ENCODE data around the gene EFHD1. TPM values are rescaled to one million over a fixed set of nuclear protein-coding genes. Genes with fewer than 3 reads are reported as not detected.
"Not testable (repeated sequence)": the region's sequence is repeated elsewhere in the genome, so short reads cannot be mapped to it uniquely, and the experiment has no call there.

EFHD1 gene
- total RNA-seq, 1 experiment from 2014 or later = 73.5 TPM

GRCh38 chr2:232683368-232683767, 50.0 kb downstream of the EFHD1 start:
- Histone ChIP-seq H3K4me3 (ENCODE audit: low read depth in 2 of 2, low read length in 2 of 2) (no peak overlapping the region), H3K36me3 (ENCODE audit: control insufficient read depth, insufficient read depth, low read length) (no peaks in the 10 kb centered on the region), H3K27me3 (ENCODE audit: control insufficient read depth, insufficient read depth, low read length) (no peaks in the 10 kb centered on the region), H3K9me3 (ENCODE audit: control insufficient read depth, insufficient read depth, low read depth, low read length) (no peaks in the 10 kb centered on the region), H3K27ac (ENCODE audit: low read length) (no peak overlapping the region), H3K4me1 (ENCODE audit: control insufficient read depth, insufficient read depth, low read length) (no peaks in the 10 kb centered on the region)
- intact Hi-C loops (cut with micrococcal nuclease; ENCODE audit: unreplicated experiment) (no loop called here), in situ Hi-C loops (cut with HindIII; ENCODE audit: low pct_unique_long_range_greater_than_20kb, low sequenced_read_pairs) (no loop called here)
- POLR2A ChIA-PET = interaction anchor here (0.6 kb wide), 1 partner anchor 32 kb away, joined by 3 read pairs; no protein-coding TSS in a partner anchor
- no peak for DNase-seq (ENCODE audit: low read depth, low spot score)
- CTCF ChIA-PET = interaction anchor here (1.2 kb wide), 1 partner anchor 72 kb away, joined by 4 read pairs; no protein-coding TSS in a partner anchor
- no TSS peak for BruUV-seq (replicated peaks)
- TF ChIP-seq SIN3A (IDR thresholded peaks at IDR 0.05; ENCODE audit: borderline replicate concordance, insufficient read depth, low read depth, low read length) = no peak
- no peak for TF ChIP-seq CTCF (IDR thresholded peaks at IDR 0.05)
- TF ChIP-seq REST (IDR thresholded peaks at IDR 0.05; ENCODE audit: insufficient read depth in 1 of 2, low read depth in 2 of 2, low read length in 1 of 2) = no peak
- no peak for TF ChIP-seq POLR2AphosphoS5 (IDR thresholded peaks at IDR 0.05; ENCODE audit: low read depth, low read length)
- TF ChIP-seq TCF7L2 (IDR thresholded peaks at IDR 0.05; ENCODE audit: low read depth, low read length) = no peak
- ATAC-seq = no peak

- BruUV-seq (replicated peaks); ATAC-seq; H3K36me3 ChIP-seq (ENCODE audit: control insufficient read depth, insufficient read depth, low read length); H3K4me3 ChIP-seq (ENCODE audit: low read depth in 2 of 2, low read length in 2 of 2); H3K9me3 ChIP-seq (ENCODE audit: control insufficient read depth, insufficient read depth, low read depth, low read length); H3K4me1 ChIP-seq (ENCODE audit: control insufficient read depth, insufficient read depth, low read length); H3K27me3 ChIP-seq (ENCODE audit: control insufficient read depth, insufficient read depth, low read length); H3K27ac ChIP-seq (ENCODE audit: low read length); intact Hi-C loops (cut with micrococcal nuclease; ENCODE audit: unreplicated experiment); in situ Hi-C loops (cut with HindIII; ENCODE audit: low pct_unique_long_range_greater_than_20kb, low sequenced_read_pairs); CTCF ChIA-PET; DNase-seq (ENCODE audit: low read depth, low spot score): not testable (repeated sequence)
- POLR2A ChIA-PET = interaction anchor here (0.6 kb wide), 1 partner anchor 21 kb away, joined by 9 read pairs; no protein-coding TSS in a partner anchor
These were observed 52.0 kb downstream of the EFHD1 start for GRCh38 chr2:232685391-232685790.

- ATAC-seq (no peak), DNase-seq (ENCODE audit: low read depth, low spot score) (no peak)
- no TSS peak for BruUV-seq (replicated peaks)
- H3K4me3 ChIP-seq (ENCODE audit: low read depth in 2 of 2, low read length in 2 of 2) = no peak overlapping the region
- no peaks in the 10 kb centered on the region for H3K4me1 ChIP-seq (ENCODE audit: control insufficient read depth, insufficient read depth, low read length)
- no peaks in the 10 kb centered on the region for H3K27me3 ChIP-seq (ENCODE audit: control insufficient read depth, insufficient read depth, low read length)
- H3K36me3 ChIP-seq (ENCODE audit: control insufficient read depth, insufficient read depth, low read length) = no peaks in the 10 kb centered on the region
- in situ Hi-C loops (cut with HindIII; ENCODE audit: low pct_unique_long_range_greater_than_20kb, low sequenced_read_pairs) (no loop called here), intact Hi-C loops (cut with micrococcal nuclease; ENCODE audit: unreplicated experiment) (no loop called here)
- no peaks in the 10 kb centered on the region for H3K9me3 ChIP-seq (ENCODE audit: control insufficient read depth, insufficient read depth, low read depth, low read length)
- CTCF ChIA-PET = interaction anchor here (0.6 kb wide), 1 partner anchor 82 kb away, joined by 13 read pairs; no protein-coding TSS in a partner anchor
- TF ChIP-seq POLR2AphosphoS5 (IDR thresholded peaks at IDR 0.05; ENCODE audit: low read depth, low read length) (no peak), TCF7L2 (IDR thresholded peaks at IDR 0.05; ENCODE audit: low read depth, low read length) (no peak)
- POLR2A ChIA-PET = no interaction called here
- no peak overlapping the region for H3K27ac ChIP-seq (ENCODE audit: low read length)
These were observed 54.2 kb downstream of the EFHD1 start for GRCh38 chr2:232687382-232688160.

Measured in Panc1 (cell line).